EH (cell line): ENCODE data around the gene PNMA1.
A peak's percentile ranks its signal among the peaks of the same experiment; 100 is the strongest.

ENCODE experiments used
- DNase-seq: peaks from one replicate; pipeline ENCODE4 v3.0.0-alpha.2; 2015; ENCODE audit warnings: low read depth

PNMA1 gene

GRCh38 chr14:73665130-73665529 is 49.1 kb downstream of the PNMA1 start:
- no peak for DNase-seq

DNA sequence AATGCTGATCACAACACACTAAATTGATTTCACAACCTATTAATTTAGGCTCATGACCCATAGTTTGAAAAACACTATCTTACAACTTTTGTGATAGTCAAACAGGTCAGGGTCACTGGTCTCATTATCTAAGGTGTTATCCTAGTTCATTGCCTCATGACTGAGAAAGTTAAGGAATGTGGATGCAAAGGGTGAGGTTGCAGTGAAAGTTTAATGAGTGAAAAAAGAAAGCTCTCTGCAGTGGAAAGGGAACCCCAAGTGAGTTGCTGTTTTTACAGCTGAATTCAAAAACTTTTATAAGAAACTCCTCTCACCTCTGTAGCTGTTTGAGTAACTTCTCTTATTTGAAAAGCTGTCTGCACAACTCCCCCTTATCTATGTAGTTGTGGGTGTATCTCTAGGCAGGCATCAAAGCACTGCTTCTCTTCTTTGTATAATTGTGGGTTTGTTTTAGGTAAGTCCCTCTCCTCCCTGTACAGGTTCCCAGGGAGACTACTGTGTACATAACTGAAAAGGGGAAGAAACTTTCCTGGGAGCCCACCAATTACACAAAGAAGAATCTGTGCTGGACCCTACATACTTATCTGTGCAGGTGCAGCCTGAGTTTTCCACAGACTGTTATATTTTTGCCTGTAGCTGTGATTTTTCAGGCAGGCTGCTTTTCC is 50.5 kb downstream of the PNMA1 start:
- DNase-seq = no peak

GRCh38 chr14:73662487-73662943 is 51.7 kb downstream of the PNMA1 start:
- DNase-seq = peak; percentile 97

GRCh38 chr14:73661872-73662271 is 52.3 kb downstream of the PNMA1 start:
- DNase-seq = peak; percentile 23
